Measurements from ENCODE around the gene LEF1.
A peak's percentile ranks its signal among the peaks of the same experiment; 100 is the strongest.

Gene LEF1

DNA sequence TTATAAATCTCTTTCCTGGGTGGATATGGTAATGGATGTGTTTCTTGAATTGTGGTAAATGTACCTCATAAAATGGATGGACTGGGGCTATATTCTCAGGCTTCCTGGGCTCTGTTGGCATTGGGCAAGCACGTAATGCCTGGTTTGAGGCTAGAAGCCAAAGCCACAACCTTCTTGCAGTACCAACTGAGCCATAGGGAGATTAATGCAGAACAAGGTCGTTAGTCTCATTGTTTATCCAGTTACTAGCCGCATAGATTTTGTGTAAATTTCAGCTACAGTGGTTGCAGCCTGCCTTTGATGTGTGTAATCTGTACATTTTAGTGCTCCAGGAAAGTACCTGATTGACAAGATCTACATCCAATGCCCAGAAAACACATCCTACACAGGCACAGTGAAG is 7.2 kb upstream of the LEF1 start:
- DNase-seq (ENCODE audit: low spot score): no peak

DNA sequence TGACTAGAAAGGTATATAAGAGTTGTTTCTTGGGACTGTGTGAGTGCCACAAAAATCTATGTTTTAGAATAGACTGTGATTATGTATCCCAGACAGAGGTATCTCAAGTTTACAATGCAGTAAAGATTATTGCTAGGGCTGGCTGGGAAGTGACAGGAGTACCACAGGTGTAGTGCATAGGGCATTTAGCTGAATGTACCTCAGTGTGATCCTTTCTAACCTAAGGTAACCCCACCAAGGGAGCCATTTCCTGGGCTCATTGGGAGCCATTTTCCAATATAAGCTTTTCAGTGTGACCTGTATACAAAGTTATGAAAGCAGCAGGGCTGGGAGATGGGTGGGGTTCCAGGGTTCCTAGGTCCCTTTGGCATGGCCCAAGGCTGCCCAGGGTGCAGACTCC is 6.1 kb upstream of the LEF1 start:
- no peak for DNase-seq (ENCODE audit: low spot score)

DNA sequence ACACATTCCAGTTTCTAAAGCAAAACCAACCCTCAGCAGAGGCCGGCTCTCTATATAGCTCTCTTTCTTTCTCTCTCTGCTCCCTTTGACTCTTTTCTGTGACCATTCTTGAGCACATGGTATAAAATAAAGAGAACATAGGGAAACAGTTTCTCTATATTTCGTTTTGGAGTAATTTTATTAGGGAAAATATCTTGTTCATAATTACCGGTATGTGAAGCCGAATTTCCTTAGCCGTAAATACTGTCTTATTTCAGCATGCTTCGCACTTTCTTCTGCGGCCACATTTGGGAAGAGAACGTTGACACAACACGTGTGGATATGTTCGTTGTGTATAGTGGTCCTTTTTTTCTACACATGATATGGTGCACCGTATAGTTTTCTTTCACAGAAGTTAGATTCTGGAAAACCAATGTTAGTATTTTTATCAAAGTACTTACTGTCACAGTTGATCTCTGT is 4.9 kb upstream of the LEF1 start:
- DNase-seq (ENCODE audit: low spot score): no peak

DNA sequence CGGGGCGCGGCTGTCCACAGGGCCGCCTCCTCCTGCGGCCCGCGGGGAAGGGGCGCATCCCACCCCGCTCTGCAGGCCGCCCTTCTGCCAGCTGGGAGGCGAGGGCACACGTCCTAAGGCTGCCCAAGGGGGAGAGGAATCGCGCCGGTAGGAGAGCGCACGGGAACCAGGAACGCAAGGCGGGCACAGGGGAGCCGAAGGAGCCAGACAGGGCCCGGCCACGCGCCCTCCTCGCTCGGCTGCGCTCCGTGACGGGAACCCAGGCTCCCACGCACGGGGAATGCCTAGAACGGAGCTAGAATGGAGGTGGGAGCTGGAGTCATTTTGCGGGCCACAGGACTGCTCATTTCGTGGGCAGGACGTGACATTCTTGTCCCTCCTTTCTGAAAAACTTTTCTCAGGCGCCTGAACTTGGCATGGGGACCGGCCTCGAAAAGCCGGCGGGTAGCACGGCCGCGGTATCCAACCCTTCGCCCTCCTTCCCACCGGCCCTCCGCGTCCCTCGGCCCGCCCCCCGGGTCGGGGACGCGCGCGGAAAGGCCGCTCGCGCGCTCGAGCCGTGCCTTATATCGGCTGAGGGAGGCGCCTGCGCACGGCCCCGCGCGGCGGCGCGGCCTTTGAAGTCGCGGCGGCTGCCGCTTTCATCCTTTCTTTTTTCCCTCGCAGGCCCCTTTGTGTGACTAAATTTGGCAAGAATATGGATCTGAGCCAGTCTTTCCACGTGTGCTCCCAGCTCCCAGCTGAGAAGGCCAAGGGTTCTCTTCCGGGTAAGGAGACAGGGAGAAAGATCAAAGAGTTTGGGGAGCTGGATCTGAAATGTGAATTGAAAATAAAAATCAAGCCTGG is 4.2 kb upstream of the LEF1 start:
- DNase-seq (ENCODE audit: low spot score): peak; percentile 78

DNA sequence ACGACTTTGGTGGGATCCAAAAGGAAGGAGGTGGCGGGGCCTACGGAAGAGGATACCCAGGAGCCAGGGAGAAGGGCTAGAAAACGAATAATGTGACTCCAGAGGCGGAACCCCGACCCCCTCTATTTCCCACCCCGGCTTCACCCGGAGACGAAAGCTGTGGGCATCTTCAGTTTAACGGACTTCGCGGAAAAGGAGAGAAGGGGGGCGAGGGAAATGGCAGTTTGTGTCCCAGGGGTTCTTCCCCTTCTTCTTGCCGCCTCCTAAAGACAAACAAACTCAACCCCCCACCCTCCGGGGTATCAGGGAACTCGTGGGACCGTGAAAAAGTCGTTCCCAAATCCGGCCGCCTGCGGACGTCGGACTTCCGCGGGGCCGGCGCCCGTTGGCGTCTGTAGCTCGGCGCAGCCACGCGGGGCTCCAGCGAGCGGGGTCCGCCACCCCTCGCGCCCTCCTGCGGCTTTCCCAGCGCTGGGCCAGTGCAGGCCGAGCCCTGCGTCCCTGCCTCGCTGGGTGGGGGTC is 3.6 kb upstream of the LEF1 start:
- no peak for DNase-seq (ENCODE audit: low spot score)

DNA sequence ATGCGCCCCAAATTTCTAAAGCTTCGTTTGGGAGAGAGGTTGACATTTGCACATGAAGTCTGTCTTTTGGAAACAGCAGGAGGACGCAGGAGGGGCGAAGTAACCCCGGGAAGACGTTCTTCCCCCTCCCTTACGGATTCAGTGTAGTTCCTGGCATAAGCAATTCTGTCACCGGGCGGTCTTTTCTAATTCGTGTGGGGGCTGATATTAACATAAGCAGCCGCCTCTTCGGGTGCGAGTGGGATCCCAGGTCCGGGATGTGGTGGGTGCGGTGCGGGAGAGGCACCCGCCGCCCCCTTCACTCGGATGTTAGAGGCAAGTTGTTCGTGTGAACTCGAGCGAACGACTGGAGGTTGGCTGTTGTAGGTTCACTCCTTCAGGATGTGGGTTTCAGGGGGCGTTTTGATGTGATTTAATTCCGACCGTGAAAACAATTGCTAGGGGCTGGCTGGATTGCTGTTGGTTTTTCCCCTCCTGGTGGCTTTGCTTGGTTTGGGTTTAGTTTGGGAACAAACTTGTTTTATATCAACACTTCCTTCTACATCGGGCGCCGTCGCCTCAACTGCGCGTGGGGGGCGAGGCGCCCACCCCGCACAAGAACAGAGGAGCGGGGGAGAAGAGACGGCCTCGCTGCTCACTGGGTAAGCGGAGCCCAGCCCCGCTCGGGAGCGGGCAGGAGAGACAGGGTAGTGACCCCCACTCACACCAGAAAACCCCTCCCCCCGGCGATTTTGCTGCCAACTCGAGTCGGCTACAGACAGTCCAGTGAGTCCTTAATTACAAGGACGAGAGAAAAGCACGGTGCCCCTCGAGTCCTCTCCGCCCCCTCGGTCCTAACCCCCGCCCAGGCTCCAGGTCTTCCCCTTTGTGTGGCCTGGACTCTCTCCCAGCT is 2.9 kb upstream of the LEF1 start:
- DNase-seq (ENCODE audit: low spot score): no peak

DNA sequence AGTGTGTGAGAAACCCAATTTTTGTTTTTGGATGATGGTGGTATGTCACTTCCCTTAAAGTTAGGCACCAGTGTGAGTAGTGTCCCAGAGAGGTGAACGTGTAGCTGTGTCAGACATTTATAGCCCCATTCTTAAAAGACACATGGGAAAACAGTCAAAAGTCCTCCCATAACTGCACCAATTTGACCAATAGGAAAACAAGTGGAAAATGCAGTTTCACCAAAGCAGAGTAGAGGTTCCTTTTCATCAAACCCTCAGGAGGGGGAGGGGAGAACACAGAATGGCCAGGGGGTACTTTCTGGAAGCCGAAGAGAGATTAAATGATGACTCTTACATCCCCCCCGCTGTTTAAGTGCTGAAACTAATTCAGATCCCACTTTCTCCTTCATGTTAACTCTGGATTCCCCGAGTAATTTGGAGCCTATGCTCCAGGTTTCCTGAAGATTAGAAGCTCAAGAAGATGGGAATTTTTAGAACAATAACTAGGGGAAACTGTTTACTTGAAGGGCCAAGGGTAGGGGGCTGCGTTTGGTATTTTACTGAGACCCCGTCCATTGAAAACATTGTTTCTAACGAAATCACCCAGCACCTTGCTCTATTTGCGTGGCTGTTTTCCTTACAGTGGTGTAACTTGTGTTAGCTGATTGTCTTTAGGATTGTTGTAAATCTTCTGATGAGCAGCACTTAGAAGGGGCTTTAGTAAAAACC is 2.1 kb upstream of the LEF1 start:
- DNase-seq (ENCODE audit: low spot score): no peak

DNA sequence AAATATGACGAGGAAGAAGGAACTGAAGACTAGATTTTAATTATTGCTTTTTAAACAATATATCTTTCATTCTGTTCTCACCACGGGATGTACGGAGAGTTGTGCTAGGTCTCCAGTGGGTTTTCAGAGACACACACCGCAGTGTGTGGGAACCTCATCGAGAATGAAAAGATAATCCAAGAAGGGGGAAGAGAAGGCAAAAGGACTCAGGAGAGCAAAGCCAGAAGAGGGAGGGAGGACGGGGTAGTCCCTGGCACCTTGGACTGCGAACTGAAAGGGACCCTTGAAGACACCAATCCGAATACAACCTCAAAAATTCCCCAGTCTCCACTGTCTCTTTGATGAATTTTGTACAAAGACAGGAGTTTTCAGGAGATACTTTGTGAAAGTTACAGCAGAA is 932 bp upstream of the LEF1 start:
- no peak for DNase-seq (ENCODE audit: low spot score)

DNA sequence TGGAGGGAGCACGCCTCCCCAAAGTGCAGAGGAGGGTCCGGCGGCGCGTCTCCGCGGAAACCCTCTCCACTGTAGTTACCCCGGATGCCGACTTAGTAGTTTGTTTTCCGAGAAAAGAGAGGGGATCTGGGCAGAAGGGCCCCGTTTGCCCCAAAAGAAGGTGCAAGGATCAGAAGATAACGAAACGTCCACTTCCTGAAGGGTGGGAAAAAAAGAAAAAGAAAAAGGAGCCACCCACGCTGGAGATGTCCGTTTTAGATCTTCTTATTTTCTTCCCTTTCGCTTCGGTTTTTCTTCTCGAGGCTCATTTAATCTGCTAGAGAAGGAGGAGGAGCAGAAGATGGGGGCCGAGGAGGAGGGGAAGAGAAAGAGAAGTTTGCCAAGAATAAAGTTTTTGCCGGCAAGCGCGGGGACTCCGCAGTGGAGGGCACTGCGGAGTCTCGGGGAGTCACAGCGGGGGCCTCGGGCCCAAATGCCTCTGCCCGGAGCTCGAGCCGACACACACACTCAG is 517 bp downstream of the LEF1 start:
- peak; percentile 56 for DNase-seq (ENCODE audit: low spot score)

DNA sequence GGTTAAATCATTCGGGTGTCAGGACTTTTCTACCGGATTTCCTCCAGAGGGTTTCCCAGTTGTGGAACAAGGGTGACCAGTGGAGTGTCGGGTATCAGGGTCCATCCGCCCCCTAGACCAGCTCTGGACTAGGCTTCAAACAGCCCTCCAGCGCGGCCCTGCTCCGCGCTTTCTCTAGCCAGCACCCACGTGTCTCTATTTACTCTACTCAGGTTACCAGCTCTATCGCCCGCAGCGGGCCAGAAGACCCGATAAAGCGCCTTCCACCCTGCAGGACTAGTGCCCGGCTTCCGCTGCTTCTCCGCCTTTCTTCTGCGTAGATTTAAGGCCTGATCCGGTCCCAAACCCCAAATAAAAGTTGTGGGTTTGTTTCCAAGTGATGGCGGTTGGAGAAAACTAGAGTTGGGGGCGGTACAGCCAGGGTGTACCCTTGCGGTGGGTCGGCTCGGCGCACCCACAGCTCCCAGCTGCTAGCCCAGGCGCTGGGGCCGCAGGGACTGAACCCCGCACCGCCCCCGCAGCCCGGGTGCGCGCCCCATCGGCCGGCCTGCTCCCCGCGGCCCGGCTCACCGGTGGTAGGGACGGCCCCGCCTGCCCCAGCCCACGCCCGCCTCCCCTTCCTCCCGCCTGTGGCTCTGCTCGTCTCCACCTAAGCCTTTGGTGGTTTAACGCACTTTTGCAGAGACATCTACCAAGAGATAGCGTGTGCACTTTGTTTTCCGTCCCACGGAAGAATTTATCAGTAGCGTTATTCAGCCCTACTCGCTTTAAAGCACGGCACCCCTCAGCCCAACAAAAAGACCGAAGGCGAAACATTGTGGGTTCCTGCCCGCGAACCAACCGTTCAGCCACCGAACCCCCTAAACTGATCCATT is 2.1 kb downstream of the LEF1 start:
- no peak for DNase-seq (ENCODE audit: low spot score)

DNA sequence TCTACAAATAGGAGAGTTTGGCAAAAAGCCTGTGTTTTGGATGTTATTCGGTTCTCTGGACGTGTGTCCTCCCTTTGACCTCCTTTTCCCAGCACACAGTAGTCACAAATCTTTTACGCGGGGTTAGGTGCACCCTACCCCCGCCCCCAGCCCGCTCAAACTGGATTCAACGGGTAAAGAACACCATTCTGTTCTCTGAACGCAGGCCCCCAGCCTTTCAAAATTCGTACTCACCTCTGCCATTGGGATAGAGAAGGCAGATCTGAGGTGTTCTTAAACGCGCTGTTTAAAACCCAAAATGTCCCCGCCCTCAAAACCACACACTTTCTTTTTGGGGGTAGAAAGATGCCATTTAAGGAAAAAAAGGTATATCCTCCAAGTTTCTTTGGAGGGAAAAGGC is 2.7 kb downstream of the LEF1 start:
- no peak for DNase-seq (ENCODE audit: low spot score)

DNA sequence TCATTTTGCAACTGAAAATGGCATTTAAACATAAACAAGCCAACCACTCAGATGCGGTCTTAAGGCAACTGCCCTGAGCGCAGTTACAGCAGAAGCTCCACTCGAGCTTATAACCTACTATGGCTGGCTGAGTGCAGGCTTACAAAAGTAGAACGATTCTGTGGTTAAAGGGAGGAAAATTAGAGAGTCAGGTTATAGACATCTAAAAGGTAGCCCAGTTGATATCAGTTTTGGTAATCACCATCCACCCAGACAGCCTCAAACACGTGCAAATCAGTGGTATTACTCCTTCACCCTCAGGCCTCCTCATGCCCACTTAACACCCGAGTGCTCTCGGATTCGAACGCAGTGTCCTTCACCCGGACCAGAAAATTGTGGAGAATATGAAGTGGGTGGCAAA is 3.1 kb downstream of the LEF1 start:
- DNase-seq (ENCODE audit: low spot score): no peak

DNA sequence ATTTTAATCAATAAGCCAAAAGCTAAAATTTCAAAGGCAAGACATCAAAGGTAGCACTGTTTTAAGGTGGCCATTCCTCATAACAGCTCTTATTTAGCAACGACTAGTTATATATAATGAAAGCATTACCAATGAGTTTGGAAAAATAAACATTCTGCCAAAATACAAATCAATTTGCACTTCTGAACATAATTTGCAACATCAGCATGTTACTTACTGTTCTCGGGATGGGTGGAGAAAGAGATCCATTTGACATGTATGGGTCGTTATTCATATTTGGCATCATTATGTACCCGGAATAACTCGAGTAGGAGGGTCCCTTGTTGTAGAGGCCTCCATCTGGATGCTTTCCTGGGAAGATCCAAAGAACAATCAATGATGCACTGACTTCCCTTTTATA is 5.4 kb downstream of the LEF1 start:
- no peak for DNase-seq (ENCODE audit: low spot score)

DNA sequence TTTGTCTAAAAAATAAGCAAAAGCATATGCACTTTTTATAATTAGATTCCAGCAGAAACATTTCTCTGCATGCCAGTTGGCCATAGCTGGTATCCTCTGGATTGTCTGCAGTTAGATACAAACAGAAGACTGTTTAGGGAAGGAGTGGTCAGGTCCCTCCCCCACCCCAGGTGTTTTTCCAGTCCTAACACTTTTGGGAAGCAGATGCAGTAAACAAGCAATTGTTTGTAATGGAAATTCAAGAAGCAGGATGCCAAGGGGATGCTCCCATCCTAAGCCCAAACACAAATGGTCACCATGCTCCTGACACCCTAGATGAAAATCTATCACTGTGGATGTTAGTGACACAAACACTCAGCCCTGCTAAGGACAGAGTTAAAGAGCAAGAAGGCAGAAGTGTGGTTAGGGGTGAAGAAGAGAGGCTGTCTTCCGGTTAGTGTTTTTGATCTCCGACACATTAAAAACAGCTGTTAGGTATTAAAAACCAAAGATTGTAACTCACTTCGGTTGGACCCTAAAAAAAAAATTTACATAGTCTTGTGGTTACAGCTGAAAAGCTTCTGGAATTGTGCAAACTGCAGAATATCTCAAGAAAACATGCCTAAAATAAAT is 7.9 kb downstream of the LEF1 start:
- DNase-seq (ENCODE audit: low spot score): no peak

DNA sequence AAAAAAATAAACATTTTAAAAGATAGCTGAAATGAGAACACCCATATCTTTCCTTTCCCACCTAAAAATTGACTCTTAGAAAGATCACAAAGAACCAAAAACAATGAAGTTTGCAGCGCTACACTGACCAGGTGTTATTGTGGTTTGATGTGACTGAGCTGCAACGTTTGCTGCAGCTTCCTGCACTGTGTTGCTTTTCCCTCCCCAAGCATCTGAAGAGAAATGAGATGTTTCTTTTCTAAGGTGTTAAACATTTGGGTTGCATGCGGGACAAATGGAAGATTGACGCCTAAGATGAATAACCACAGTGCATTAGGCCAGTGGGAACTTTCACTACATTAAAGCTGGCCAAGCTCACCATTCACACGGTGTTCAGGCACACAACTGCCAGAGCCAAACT is 8.9 kb downstream of the LEF1 start:
- DNase-seq (ENCODE audit: low spot score): no peak

DNA sequence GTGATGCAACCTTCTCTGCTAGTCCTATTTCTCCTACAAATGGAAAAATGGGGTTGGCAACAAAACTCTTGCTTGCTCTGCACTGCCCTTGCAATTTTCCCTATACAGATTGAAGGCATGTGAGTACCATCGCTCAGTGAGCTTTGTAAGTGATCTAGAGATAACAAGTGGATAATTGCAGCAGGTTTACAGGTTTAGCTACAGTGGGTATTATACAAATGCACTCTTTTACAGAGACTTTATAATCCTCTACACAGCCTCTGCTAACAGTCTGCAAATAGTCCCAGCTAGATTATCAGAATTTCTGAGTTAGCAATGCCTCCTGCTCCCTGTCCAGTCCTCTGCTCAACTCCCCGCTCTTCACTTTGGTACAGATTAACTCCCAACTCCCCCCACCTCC is 11.1 kb downstream of the LEF1 start:
- DNase-seq (ENCODE audit: low spot score): no peak

DNA sequence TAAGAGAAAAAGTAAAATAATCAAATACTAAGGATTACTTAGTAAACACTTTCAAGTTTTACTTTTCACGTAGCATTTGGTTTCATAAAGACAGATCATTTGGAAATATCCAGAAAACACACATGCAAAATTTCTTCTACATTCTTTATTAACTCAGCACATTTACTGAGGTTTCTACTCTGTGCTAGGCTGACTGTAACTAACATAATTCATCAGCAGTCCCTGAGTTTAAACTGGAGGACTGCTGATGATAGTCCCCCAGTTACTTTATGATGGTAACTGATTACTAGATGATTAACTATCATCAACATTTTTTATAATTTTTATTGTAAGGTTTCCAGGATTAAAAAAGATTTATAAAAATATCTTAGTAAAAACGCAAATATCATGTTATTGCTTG is 12.3 kb downstream of the LEF1 start:
- no peak for DNase-seq (ENCODE audit: low spot score)

DNA sequence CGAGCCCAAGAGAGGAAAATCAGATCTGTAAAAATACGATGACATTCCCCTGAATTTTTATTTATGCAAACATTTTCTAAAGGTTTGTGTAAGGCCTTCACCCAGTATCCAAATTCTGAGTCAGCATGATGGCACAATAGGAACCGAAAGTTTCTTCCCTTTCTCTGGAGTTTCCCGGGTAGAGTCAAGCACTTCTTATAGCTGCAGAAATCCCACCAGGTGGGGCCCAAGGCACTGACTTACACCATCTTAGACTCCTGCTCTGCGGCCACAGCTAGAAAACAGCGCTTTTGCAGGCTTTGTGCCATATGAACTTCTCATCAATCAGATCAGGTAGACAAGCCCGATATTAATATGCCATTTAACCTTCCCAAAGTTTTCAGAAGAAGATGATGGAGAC is 13.4 kb downstream of the LEF1 start:
- DNase-seq (ENCODE audit: low spot score): no peak

DNA sequence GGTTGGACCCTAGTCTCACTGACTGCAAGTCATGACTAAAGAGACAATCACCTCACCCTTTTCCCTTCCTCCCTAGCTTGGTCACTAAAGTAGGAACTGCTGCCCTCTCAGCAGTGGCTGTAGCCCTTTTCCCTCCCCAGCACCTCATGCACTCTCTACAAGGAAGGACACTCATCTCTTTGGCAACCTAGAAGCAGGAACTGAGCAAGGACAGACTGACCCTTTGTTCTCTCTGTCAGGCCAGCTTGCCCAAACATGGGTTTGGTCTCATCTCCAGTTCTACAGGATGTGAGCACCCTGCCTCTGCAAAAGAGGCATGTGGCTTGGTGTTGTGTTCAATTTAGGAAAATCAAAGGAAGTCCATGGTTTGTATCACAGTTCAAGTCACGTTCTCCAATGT is 15.8 kb downstream of the LEF1 start:
- DNase-seq (ENCODE audit: low spot score): no peak

DNA sequence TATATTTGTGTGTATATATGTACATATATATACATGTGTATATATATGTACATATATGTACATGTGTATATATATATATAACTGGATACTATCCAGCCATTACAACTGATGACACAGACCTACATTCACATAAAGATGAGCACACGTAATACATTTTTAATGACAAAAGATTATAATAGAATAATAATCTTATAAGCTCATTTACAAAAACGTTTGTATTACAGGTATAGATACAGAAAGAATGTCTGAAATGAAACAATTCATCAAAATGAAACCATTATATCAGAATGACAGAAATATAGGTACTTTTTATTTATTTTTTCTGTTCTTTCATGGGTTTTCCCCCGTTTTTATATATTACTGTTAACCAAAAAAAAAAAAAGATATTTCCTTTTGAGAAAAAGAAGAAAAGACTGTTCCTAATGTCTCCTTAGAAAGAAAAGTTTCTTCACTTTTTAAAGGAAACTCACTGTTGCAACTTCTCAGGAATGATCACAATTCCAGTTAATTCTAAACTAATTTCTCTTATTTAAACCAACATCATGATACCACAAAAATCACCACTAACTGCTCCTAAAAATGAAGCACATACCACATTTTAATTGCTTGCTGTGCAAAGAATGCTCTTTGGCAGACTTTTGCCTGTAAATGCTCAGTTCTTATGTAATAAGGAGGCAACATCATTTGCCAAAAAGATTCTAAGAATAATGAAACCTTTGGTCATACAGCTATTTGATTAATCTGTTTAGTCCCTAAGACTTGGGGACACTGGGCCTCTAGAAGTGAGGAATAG is 18.9 kb downstream of the LEF1 start:
- no peak for DNase-seq (ENCODE audit: low spot score)

Data from AG08396 (cell line).